Stomach (tissue), 9 donors: ENCODE measurements around the gene PHF20. TPM values are rescaled to one million over a fixed set of nuclear protein-coding genes. Genes with fewer than 3 reads are reported as not detected.
"Not testable (repeated sequence)": the region's sequence is repeated elsewhere in the genome, so short reads cannot be mapped to it uniquely, and the experiment has no call there.

ENCODE experiments used
- DNase-seq, 2 donors: peaks; one replicate each; pipeline versions ENCODE4 v3.0.0 to v3.0.0-alpha.2; 2013 to 2019
- H3K27ac ChIP-seq, 5 donors: fragments of 200-600 bp in 4 of 5; sonication (generic) in 4 of 5; one replicate each; pipeline ENCODE4 v1.5.1; 2013 to 2019; ENCODE audit warnings: mild to moderate bottlenecking in 1 of 5, moderate library complexity in 1 of 5
- H3K27me3 ChIP-seq, 3 donors: fragments of 200-600 bp; sonication (generic); one replicate each; pipeline ENCODE4 v1.5.1; 2017 to 2019; ENCODE audit warnings: mixed run types in 1 of 3
- H3K36me3 ChIP-seq, 4 donors: fragments of 200-600 bp; sonication (generic); 1 replicate in 3 of 4; 2 replicates in 1 of 4; pipeline ENCODE4 v1.5.1; 2016 to 2019
- H3K4me1 ChIP-seq, 4 donors: fragments of 200-600 bp; sonication (generic); one replicate each; pipeline ENCODE4 v1.5.1; 2016 to 2019
- H3K4me3 ChIP-seq, 4 donors: fragments of 200-600 bp; sonication (generic) in 3 of 4; one replicate each; pipeline ENCODE4 v1.5.1; 2016 to 2019; ENCODE audit warnings: mild to moderate bottlenecking in 1 of 4
- H3K9me3 ChIP-seq, 4 donors: fragments of 200-600 bp; sonication (generic); one replicate each; pipeline ENCODE4 v1.5.1; 2016 to 2019
- CTCF ChIP-seq, 7 experiments: fragments of 450-650 bp in 4 of 7; fragments of 200-600 bp in 3 of 7; sonication (generic) in 3 of 7; IDR thresholded peaks; one replicate each; pipeline ENCODE4 v1.5.1; 2016 to 2019; ENCODE audit warnings: antibody characterized with exemption in 7 of 7, control low read depth in 2 of 7, mild to moderate bottlenecking in 1 of 7
- EP300 ChIP-seq: sonication (generic); formaldehyde crosslinking; IDR thresholded peaks from one replicate; pipeline ENCODE4 v1.6.1; 2017; ENCODE audit warnings: antibody characterized with exemption
- POLR2A ChIP-seq, 4 donors: fragments of 450-650 bp; IDR thresholded peaks; one replicate each; pipeline ENCODE4 v1.6.1; 2016; ENCODE audit warnings: antibody characterized with exemption in 4 of 4, control low read depth in 2 of 4, mild to moderate bottlenecking in 1 of 4, moderate library complexity in 1 of 4
- POLR2AphosphoS5 ChIP-seq, 3 donors: sonication (generic); formaldehyde crosslinking; IDR thresholded peaks; one replicate each; pipeline ENCODE4 v1.6.1; 2016; ENCODE audit warnings: antibody characterized with exemption in 3 of 3
- WGBS, 5 donors: extraction: QIAGEN DNeasy Blood & Tissue Kit in 3 of 5; methylation state at CpG; one replicate each; pipeline versions ENCODE4 v1.1.5 to v1.1.7; 2013 to 2018; 5-methylcytosine and 5-hydroxymethylcytosine counted together
- intact Hi-C: fragments of 100-400 bp; cut with DNase I; formaldehyde crosslinking; loops from one replicate; pipeline ENCODE4 v1.15.1; 2023; ENCODE audit warnings: low total_unique reads
- polyA plus RNA-seq, 3 donors: library from polyadenylated mRNA; stranded (reverse); fragments of 200-250 nt; gene quantifications; one replicate each; pipeline ENCODE4 v1.2.3, GENCODE V29; 2013
- total RNA-seq, 5 donors: library from RNA; depleted of rRNA; stranded (reverse); fragments of >200 nt; gene quantifications; one replicate each; pipeline versions ENCODE4 v1.1.0 to v1.2.3, GENCODE V29; 2014 to 2016
- donor health status: healthy with polysubstance abuse.
- donor health status: Bipolar disorder and iron deficiency.
- donor health status: healthy.

Gene PHF20
- total and polyA plus RNA-seq, 8 donors, result 18.3 to 135 (median 31.5) TPM

GRCh38 chr20:35743693-35744491, 27.9 kb upstream of the PHF20 start:
- Histone ChIP-seq H3K9me3 (no peaks in the 10 kb centered on the region), H3K4me3 (no peak overlapping the region), H3K27me3 (no peaks in the 10 kb centered on the region), H3K27ac (peak overlapping the region; percentile 69 to 100 (median 99)), H3K4me1 (peaks cover 19 to 32% (median 27%) of the 10 kb centered on the region in 4 donors), H3K36me3 (peaks cover 13 to 18% (median 18%) of the 10 kb centered on the region in 4 donors)
- peak in 1 of 2 donors; percentile 16 for DNase-seq
- 70 to 83% (median 72%) methylated on average over 15 of the region's 15 CpGs for WGBS, 5 donors
- TF ChIP-seq POLR2AphosphoS5 (IDR thresholded peaks at IDR 0.05) (peak in 1 of 3 donors; percentile 26), EP300 (no peak)
- intact Hi-C loops, result no loop called here

- intact Hi-C loops, H3K9me3 ChIP-seq, H3K4me3 ChIP-seq, H3K27me3 ChIP-seq, DNase-seq: not testable (repeated sequence)
- Histone ChIP-seq H3K27ac (peak overlapping the region in 4 of 5 donors; percentile 97 to 100 (median 99)), H3K36me3 (peaks cover 7 to 13% (median 12%) of the 10 kb centered on the region in 4 donors), H3K4me1 (peaks cover 13 to 26% (median 21%) of the 10 kb centered on the region in 4 donors)
- WGBS, 5 donors, result 92 to 98% (median 97%) methylated on average over 3 of the region's 3 CpGs
Observed at GRCh38 chr20:35744492-35744841, 27.3 kb upstream of the PHF20 start.

- Histone ChIP-seq H3K36me3 (no peaks in the 10 kb centered on the region), H3K4me3 (no peak overlapping the region), H3K4me1 (no peaks in the 10 kb centered on the region), H3K9me3 (no peaks in the 10 kb centered on the region), H3K27ac (no peak overlapping the region), H3K27me3 (no peaks in the 10 kb centered on the region)
- 26 to 41% (median 34%) methylated on average over 2 of the region's 2 CpGs for WGBS, 5 donors
- intact Hi-C loops, result no loop called here
- no peak for DNase-seq
- TF ChIP-seq POLR2AphosphoS5 (IDR thresholded peaks at IDR 0.05), result no peak
- no peak for TF ChIP-seq POLR2A (IDR thresholded peaks at IDR 0.05)
- no peak for TF ChIP-seq CTCF (IDR thresholded peaks at IDR 0.05)
- TF ChIP-seq EP300, result no peak
Observed at GRCh38 chr20:35750611-35751010, 21.2 kb upstream of the PHF20 start.

GRCh38 chr20:35756404-35756803, 15.4 kb upstream of the PHF20 start:
- intact Hi-C loops, result no loop called here
- Histone ChIP-seq H3K27ac (no peak overlapping the region), H3K4me3 (no peak overlapping the region), H3K27me3 (no peaks in the 10 kb centered on the region), H3K4me1 (no peaks in the 10 kb centered on the region), H3K9me3 (no peaks in the 10 kb centered on the region), H3K36me3 (no peaks in the 10 kb centered on the region)
- no peak for DNase-seq
- 90 to 97% (median 93%) methylated on average over 4 of the region's 4 CpGs for WGBS, 5 donors
- no peak for TF ChIP-seq CTCF (IDR thresholded peaks at IDR 0.05)
- TF ChIP-seq EP300, result no peak
- no peak for TF ChIP-seq POLR2AphosphoS5 (IDR thresholded peaks at IDR 0.05)
- TF ChIP-seq POLR2A (IDR thresholded peaks at IDR 0.05), result no peak

GRCh38 chr20:35757098-35757705, 14.6 kb upstream of the PHF20 start:
- DNase-seq, result no peak
- TF ChIP-seq POLR2A (IDR thresholded peaks at IDR 0.05) (no peak), EP300 (no peak), POLR2AphosphoS5 (IDR thresholded peaks at IDR 0.05) (no peak), CTCF (IDR thresholded peaks at IDR 0.05) (no peak)
- peak overlapping the region in 1 of 5 donors; percentile 57 for H3K27ac ChIP-seq
- H3K4me1 ChIP-seq, result no peaks in the 10 kb centered on the region
- H3K4me3 ChIP-seq, result no peak overlapping the region
- intact Hi-C loops, result no loop called here
- H3K36me3 ChIP-seq, result no peaks in the 10 kb centered on the region
- 69 to 75% (median 71%) methylated on average over 4 of the region's 4 CpGs for WGBS, 5 donors
- no peaks in the 10 kb centered on the region for H3K27me3 ChIP-seq
- no peaks in the 10 kb centered on the region for H3K9me3 ChIP-seq

- H3K36me3 ChIP-seq, H3K4me1 ChIP-seq, H3K4me3 ChIP-seq, H3K27me3 ChIP-seq, H3K27ac ChIP-seq, DNase-seq, intact Hi-C loops, H3K9me3 ChIP-seq: not testable (repeated sequence)
- 90 to 96% (median 91%) methylated on average over 11 of the region's 11 CpGs for whole genome bisulfite sequencing, 5 donors
Observed at GRCh38 chr20:35761548-35761947, 10.3 kb upstream of the PHF20 start.
